ENCODE measurements around the gene MLH3. TPM values are rescaled to one million over a fixed set of nuclear protein-coding genes. Genes with fewer than 3 reads are reported as not detected.

Gene MLH3
- total and polyA plus RNA-seq, 10 of the 15 experiments (the other 5 are each of a cell fraction or from before 2014, with no cell fraction given), result 12.6 to 31.2 (median 19.6) TPM

GRCh38 chr14:74977164-74977900 lies 73.9 kb downstream of the MLH3 start:
- no peak for DNase-seq (ENCODE audit: low read depth, low spot score)
- Histone ChIP-seq H3K27me3 (replicated peaks in 1 of 2; ENCODE audit: control insufficient read depth in 2 of 2, insufficient read depth in 2 of 2, low read length in 1 of 2) (no peaks in the 10 kb centered on the region; a peak in 1 of 4 replicates), H3K79me2 (ENCODE audit: control insufficient read depth, insufficient read depth, low read length) (no peaks in the 10 kb centered on the region), H4K20me1 (ENCODE audit: control insufficient read depth, insufficient read depth) (no peaks in the 10 kb centered on the region), H3K4me3 (no peak overlapping the region), H3K4me1 (ENCODE audit: control insufficient read depth, insufficient read depth, low read length) (peaks cover 2% of the 10 kb centered on the region; the same call in 1 of the 2 replicates), H3K9ac (ENCODE audit: control insufficient read depth, insufficient read depth, low read length) (no peak overlapping the region), H3K4me2 (ENCODE audit: control insufficient read depth, insufficient read depth) (no peak overlapping the region), H2AFZ (ENCODE audit: control insufficient read depth, low read depth, low read length) (no peak overlapping the region), H3K9me3 (replicated peaks; ENCODE audit: control insufficient read depth, insufficient read depth, low read length) (no peaks in the 10 kb centered on the region), H3K27ac (ENCODE audit: control insufficient read depth, insufficient read depth) (no peak overlapping the region), H3K36me3 (ENCODE audit: control insufficient read depth in 2 of 2, insufficient read depth in 2 of 2, low read length in 1 of 2) (no peaks in the 10 kb centered on the region)
- ChIA-PET POLR2A (no interaction called here), SMC1A (ENCODE audit: uncharacterized antibody, unreplicated experiment) (no interaction called here), RAD21 (ENCODE audit: unreplicated experiment) (no interaction called here), CTCF (interaction anchor here (1.5 kb wide), 1 partner anchor 111 kb away, joined by 3 read pairs; no protein-coding TSS in a partner anchor)
- in situ Hi-C loops (cut with MboI) (no loop called here), intact Hi-C loops (cut with micrococcal nuclease; ENCODE audit: unreplicated experiment) (no loop called here)
- 9% methylated on average over 8 of the region's 12 CpGs for WGBS (ENCODE audit: insufficient coverage, insufficient replicate concordance, low lambda C conversion rate, missing lambda C conversion rate)
- FAIRE-seq, result no peak
- TF ChIP-seq RAD21 (IDR thresholded peaks at IDR 0.05; ENCODE audit: insufficient read depth, low read depth, low read length), result no peak
- TF ChIP-seq CBFB (IDR thresholded peaks at IDR 0.05; ENCODE audit: low read depth), result no peak
- no peak for TF ChIP-seq DPF2 (IDR thresholded peaks at IDR 0.05)
- no peak for TF ChIP-seq ATF2 (IDR thresholded peaks at IDR 0.05; ENCODE audit: low read length)
- no peak for TF ChIP-seq CHD1 (IDR thresholded peaks at IDR 0.05; ENCODE audit: low read depth, low read length)
- BruUV-seq (replicated peaks), result no TSS peak
- no peak for ATAC-seq
